IPS DF 6.9 (cell line): ENCODE results near the gene CHD3.

Source experiments
- DNase-seq: peaks from one replicate; pipeline ENCODE4 v3.0.0-alpha.2; 2013; ENCODE audit warnings: low read depth, low spot score
- H3K27ac ChIP-seq: one replicate; pipeline ENCODE4 v1.5.1; 2013; ENCODE audit warnings: low read length, control low read depth
- H3K27me3 ChIP-seq: 2 replicates; pipeline ENCODE4 v1.6.1; 2013; ENCODE audit warnings: mild to moderate bottlenecking, low read length; ENCODE audit not compliant: control insufficient read depth, insufficient read depth
- H3K36me3 ChIP-seq: 2 replicates; pipeline ENCODE4 v1.6.1; 2013; ENCODE audit warnings: low read length; ENCODE audit not compliant: control insufficient read depth, insufficient read depth
- H3K4me1 ChIP-seq: 2 replicates; pipeline ENCODE4 v1.6.1; 2013; ENCODE audit warnings: low read length; ENCODE audit not compliant: control insufficient read depth, insufficient read depth
- H3K4me3 ChIP-seq: 2 replicates; pipeline ENCODE4 v1.5.1; 2013; ENCODE audit warnings: mild to moderate bottlenecking, low read length
- H3K9me3 ChIP-seq: 2 replicates; pipeline ENCODE4 v1.6.1; 2013; ENCODE audit warnings: low read length, inconsistent platforms; ENCODE audit not compliant: control insufficient read depth, insufficient read depth
- WGBS: extraction: QIAGEN DNeasy Blood & Tissue Kit; methylation state at CpG from one replicate; pipeline ENCODE4 v1.1.7; 2013; ENCODE audit warnings: mixed read lengths, missing lambda C conversion rate; ENCODE audit not compliant: insufficient read length, insufficient coverage; 5-methylcytosine and 5-hydroxymethylcytosine counted together

Gene CHD3

DNA sequence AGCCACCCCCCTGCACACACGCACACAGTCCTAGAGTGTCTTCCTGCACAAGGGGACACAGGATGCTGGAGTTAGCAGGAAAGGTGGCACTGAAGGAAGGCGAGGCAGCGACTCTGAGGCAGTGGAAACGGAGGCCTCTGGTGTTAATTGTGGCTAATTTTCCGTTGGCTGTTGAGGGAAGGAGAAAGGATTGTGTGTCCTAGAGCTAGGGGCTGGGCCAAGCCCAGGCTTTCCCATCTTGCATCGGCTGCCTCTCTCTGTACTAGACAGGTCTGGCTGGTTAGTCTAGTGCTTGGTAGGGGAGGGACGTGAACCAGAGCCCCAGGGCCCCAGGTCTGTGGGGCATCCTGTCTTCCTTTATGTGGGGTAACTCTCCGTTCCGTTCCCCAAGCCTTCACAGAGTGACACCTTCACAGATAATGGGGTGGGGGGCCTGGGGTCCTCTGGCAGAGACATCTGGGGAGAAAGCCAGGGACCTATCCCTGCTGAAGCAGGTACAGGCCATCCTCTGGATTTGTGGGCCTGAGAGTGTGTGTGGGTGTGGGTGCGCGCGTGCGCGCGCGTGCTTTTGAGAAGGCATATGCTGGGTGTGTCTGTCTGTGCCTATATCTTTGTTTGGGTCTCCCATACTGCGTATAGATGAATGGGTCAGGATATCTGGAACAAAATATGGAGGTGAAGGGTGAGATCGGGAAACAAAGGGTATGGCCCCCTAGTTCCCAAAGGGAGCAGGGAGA lies at the start of gene CHD3:
TSS of gene CHD3 (plus strand) at position 606 of the 737 bp plus-strand sequence. CDS start 212 bp downstream, outside the sequence.
- Histone ChIP-seq H3K4me1 (peaks cover 4% of the 10 kb centered on the region), H3K9me3 (no peaks in the 10 kb centered on the region), H3K4me3 (peak within 1 kb of the TSS; percentile 29; the same call in 1 of the 2 replicates), H3K36me3 (no peaks in the 10 kb centered on the region), H3K27ac (no peak within 1 kb of the TSS), H3K27me3 (no peaks in the 10 kb centered on the region; the same call in 1 of the 2 replicates)
- WGBS = no CpG with 5 or more reads among the region's 18 CpGs
- no peak for DNase-seq

GRCh38 chr17:7839190-7839875 lies 49.3 kb upstream of the CHD3 start:
- no CpG with 5 or more reads among the region's 6 CpGs for WGBS
- H3K36me3 ChIP-seq = no peaks in the 10 kb centered on the region
- no peaks in the 10 kb centered on the region; the same call in 1 of the 2 replicates for H3K4me1 ChIP-seq
- no peak overlapping the region for H3K4me3 ChIP-seq
- DNase-seq = no peak
- H3K9me3 ChIP-seq = no peaks in the 10 kb centered on the region
- no peak overlapping the region for H3K27ac ChIP-seq
- peaks cover 25% of the 10 kb centered on the region for H3K27me3 ChIP-seq

- WGBS = no CpG with 5 or more reads among the region's 2 CpGs
- Histone ChIP-seq H3K27me3 (peaks cover 25% of the 10 kb centered on the region), H3K4me1 (no peaks in the 10 kb centered on the region; the same call in 1 of the 2 replicates), H3K27ac (no peak overlapping the region), H3K4me3 (no peak overlapping the region), H3K9me3 (no peaks in the 10 kb centered on the region), H3K36me3 (no peaks in the 10 kb centered on the region)
- no peak for DNase-seq
Measured at GRCh38 chr17:7839876-7840261, 48.7 kb upstream of the CHD3 start.

GRCh38 chr17:7840441-7840840 lies 48.1 kb upstream of the CHD3 start:
- Histone ChIP-seq H3K4me3 (no peak overlapping the region), H3K27ac (no peak overlapping the region), H3K36me3 (no peaks in the 10 kb centered on the region), H3K4me1 (no peaks in the 10 kb centered on the region; the same call in 1 of the 2 replicates), H3K9me3 (no peaks in the 10 kb centered on the region), H3K27me3 (peaks cover 25% of the 10 kb centered on the region)
- no peak for DNase-seq
- WGBS = no CpG with 5 or more reads among the region's 1 CpG

- Histone ChIP-seq H3K36me3 (no peaks in the 10 kb centered on the region), H3K4me3 (no peak overlapping the region), H3K27ac (no peak overlapping the region), H3K27me3 (peaks cover 25% of the 10 kb centered on the region), H3K4me1 (no peaks in the 10 kb centered on the region; the same call in 1 of the 2 replicates), H3K9me3 (no peaks in the 10 kb centered on the region)
- no peak for DNase-seq
- WGBS = no CpG with 5 or more reads among the region's 1 CpG
Measured at GRCh38 chr17:7840875-7841274, 47.7 kb upstream of the CHD3 start.

GRCh38 chr17:7841396-7841914 lies 47.1 kb upstream of the CHD3 start:
- Histone ChIP-seq H3K4me3 (peak overlapping the region; percentile 48; the same call in 1 of the 2 replicates), H3K27ac (no peak overlapping the region), H3K4me1 (no peaks in the 10 kb centered on the region; the same call in 1 of the 2 replicates), H3K36me3 (no peaks in the 10 kb centered on the region), H3K9me3 (no peaks in the 10 kb centered on the region), H3K27me3 (peaks cover 25% of the 10 kb centered on the region)
- no CpG with 5 or more reads among the region's 34 CpGs for WGBS
- no peak for DNase-seq

- no peak overlapping the region for H3K27ac ChIP-seq
- no peaks in the 10 kb centered on the region for H3K36me3 ChIP-seq
- no CpG with 5 or more reads among the region's 46 CpGs for whole genome bisulfite sequencing
- no peaks in the 10 kb centered on the region for H3K9me3 ChIP-seq
- H3K4me1 ChIP-seq = no peaks in the 10 kb centered on the region; the same call in 1 of the 2 replicates
- no peak for DNase-seq
- H3K4me3 ChIP-seq = peak overlapping the region; percentile 74; the same call in 1 of the 2 replicates
- H3K27me3 ChIP-seq = peaks cover 25% of the 10 kb centered on the region
Measured at GRCh38 chr17:7841915-7842379, 46.6 kb upstream of the CHD3 start.

- Histone ChIP-seq H3K27ac (no peak overlapping the region), H3K9me3 (no peaks in the 10 kb centered on the region), H3K4me3 (peak overlapping the region; percentile 74; the same call in 1 of the 2 replicates), H3K36me3 (no peaks in the 10 kb centered on the region), H3K27me3 (peaks cover 25% of the 10 kb centered on the region), H3K4me1 (no peaks in the 10 kb centered on the region; the same call in 1 of the 2 replicates)
- WGBS = no CpG with 5 or more reads among the region's 47 CpGs
- no peak for DNase-seq
Measured at GRCh38 chr17:7842380-7843256, 46.0 kb upstream of the CHD3 start.

DNA sequence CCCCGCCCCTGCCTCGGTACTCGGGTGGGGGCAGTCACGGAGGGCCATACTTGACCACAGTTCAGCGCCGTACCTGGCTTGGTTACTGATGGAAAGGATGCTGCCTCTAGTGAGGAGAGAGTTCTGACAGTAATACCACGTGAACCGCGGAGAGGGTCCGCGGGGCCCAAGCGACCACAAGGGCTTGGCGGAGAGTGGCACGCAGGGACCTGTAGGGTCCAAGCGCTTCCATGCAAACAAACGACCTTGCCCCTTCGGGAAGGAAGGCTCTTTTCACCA lies 45.4 kb upstream of the CHD3 start:
- peaks cover 25% of the 10 kb centered on the region for H3K27me3 ChIP-seq
- H3K4me1 ChIP-seq = no peaks in the 10 kb centered on the region; the same call in 1 of the 2 replicates
- no peaks in the 10 kb centered on the region for H3K9me3 ChIP-seq
- peak overlapping the region; percentile 74; the same call in 1 of the 2 replicates for H3K4me3 ChIP-seq
- DNase-seq = no peak
- H3K36me3 ChIP-seq = no peaks in the 10 kb centered on the region
- H3K27ac ChIP-seq = no peak overlapping the region
- WGBS = no CpG with 5 or more reads among the region's 17 CpGs
